HepG2 (cell line): ENCODE measurements around the gene TRAPPC1. TPM values are rescaled to one million over a fixed set of nuclear protein-coding genes. Genes with fewer than 3 reads are reported as not detected.

Experiments used
- CENPBD1 ChIP-seq: sonication (generic); formaldehyde crosslinking; IDR thresholded peaks from 2 replicates; pipeline ENCODE4 v1.8.0; 2022; ENCODE audit warnings: missing genetic modification reagents, low read depth, mild to moderate bottlenecking, borderline replicate concordance
- CSRNP1 ChIP-seq: sonication (generic); formaldehyde crosslinking; IDR thresholded peaks from 2 replicates; pipeline ENCODE4 v1.8.1; 2023; ENCODE audit warnings: mild to moderate bottlenecking, missing genetic modification reagents
- ETS1 ChIP-seq: sonication (generic); formaldehyde crosslinking; IDR thresholded peaks from 2 replicates; pipeline ENCODE4 v1.4.0; 2020; ENCODE audit warnings: missing genetic modification reagents
- HOXD1 ChIP-seq: sonication (generic); formaldehyde crosslinking; IDR thresholded peaks from 2 replicates; pipeline ENCODE4 v1.5.0; 2020; ENCODE audit warnings: missing genetic modification reagents
- IKZF4 ChIP-seq: sonication (generic); formaldehyde crosslinking; IDR thresholded peaks from 2 replicates; pipeline ENCODE4 v1.5.1; 2020; ENCODE audit warnings: borderline replicate concordance, mild to moderate bottlenecking, low read depth, missing genetic modification reagents; ENCODE audit errors: not compliant biosample characterization
- ISX ChIP-seq: sonication (generic); formaldehyde crosslinking; conservative IDR thresholded peaks from 2 replicates; pipeline ENCODE4 v1.5.0; 2020; ENCODE audit warnings: missing genetic modification reagents
- NFATC3 ChIP-seq: sonication (generic); formaldehyde crosslinking; IDR thresholded peaks from 2 replicates; pipeline ENCODE4 v1.5.1; 2020; ENCODE audit warnings: mild to moderate bottlenecking, missing genetic modification reagents
- POLR2G ChIP-seq: fragments of 200-400 bp; formaldehyde crosslinking; IDR thresholded peaks from 2 replicates; pipeline ENCODE4 v1.6.1; 2018; ENCODE audit warnings: mild to moderate bottlenecking, low read depth, low read length, moderate library complexity
- ZNF331 ChIP-seq: sonication (generic); formaldehyde crosslinking; IDR thresholded peaks from 2 replicates; pipeline ENCODE4 v1.4.0; 2020; ENCODE audit warnings: missing genetic modification reagents
- ZNF496 ChIP-seq: sonication (generic); formaldehyde crosslinking; IDR thresholded peaks from 2 replicates; pipeline ENCODE4 v1.8.1; 2023; ENCODE audit warnings: mild to moderate bottlenecking, moderate library complexity, missing genetic modification reagents; ENCODE audit not compliant: insufficient replicate concordance
- ZNF567 ChIP-seq: sonication (generic); formaldehyde crosslinking; IDR thresholded peaks from 2 replicates; pipeline ENCODE4 v1.8.1; 2023; ENCODE audit warnings: mild to moderate bottlenecking, missing genetic modification reagents, borderline replicate concordance
- ZNF589 ChIP-seq: sonication (generic); formaldehyde crosslinking; conservative IDR thresholded peaks from 2 replicates; pipeline ENCODE4 v1.8.0; 2022; ENCODE audit warnings: mild to moderate bottlenecking, moderate library complexity, missing genetic modification reagents
- ZNF616 ChIP-seq: sonication (generic); formaldehyde crosslinking; IDR thresholded peaks from 2 replicates; pipeline ENCODE4 v1.5.0; 2020; ENCODE audit warnings: low read depth, mild to moderate bottlenecking, missing genetic modification reagents
- ZNF883 ChIP-seq: sonication (generic); formaldehyde crosslinking; IDR thresholded peaks from 2 replicates; pipeline ENCODE4 v1.5.1; 2020; ENCODE audit warnings: mild to moderate bottlenecking, missing genetic modification reagents; ENCODE audit errors: not compliant biosample characterization
- polyA plus RNA-seq, 8 experiments: library from polyadenylated mRNA; depleted of rRNA in 3 of 8; stranded (reverse) in 7 of 8; unstranded in 1 of 8; fragments of >200 nt; fragmentation: Illumina TruSeq in 4 of 8; extraction: Trizol in 4 of 8; gene quantifications; 2 replicates each; pipeline versions ENCODE4 v1.2.1 to v1.2.3, GENCODE V29; 2011 to 2016; ENCODE audit warnings: low read depth in 4 of 8, missing spikeins in 1 of 8, mixed read lengths in 1 of 8; ENCODE audit not compliant: insufficient read depth in 1 of 8
- total RNA-seq, 5 experiments: library from RNA; depleted of rRNA; stranded (reverse); fragments of >200 nt; fragmentation: Illumina TruSeq; extraction: Trizol; gene quantifications; 2 replicates each; pipeline ENCODE4 v1.2.3, GENCODE V29; 2016; ENCODE audit warnings: low read depth in 1 of 5
- TF ChIP-seq, protein P1 (sequence below): sonication (generic); formaldehyde crosslinking; IDR thresholded peaks from 2 replicates; pipeline ENCODE4 v1.4.0; 2020; ENCODE audit warnings: missing genetic modification reagents
- TF ChIP-seq, protein P2 (sequence below): sonication (generic); formaldehyde crosslinking; IDR thresholded peaks from 2 replicates; pipeline ENCODE4 v1.4.0; 2020; ENCODE audit warnings: missing genetic modification reagents
- TF ChIP-seq, protein P3 (sequence below): sonication (generic); formaldehyde crosslinking; IDR thresholded peaks from 2 replicates; pipeline ENCODE4 v1.5.0; 2020; ENCODE audit warnings: mild to moderate bottlenecking, missing genetic modification reagents

The TRAPPC1 gene
- total and polyA plus RNA-seq, 2 of the 13 experiments (the other 11 are each of a cell fraction or from before 2014, with no cell fraction given) = 28.1 to 44.9 TPM

DNA sequence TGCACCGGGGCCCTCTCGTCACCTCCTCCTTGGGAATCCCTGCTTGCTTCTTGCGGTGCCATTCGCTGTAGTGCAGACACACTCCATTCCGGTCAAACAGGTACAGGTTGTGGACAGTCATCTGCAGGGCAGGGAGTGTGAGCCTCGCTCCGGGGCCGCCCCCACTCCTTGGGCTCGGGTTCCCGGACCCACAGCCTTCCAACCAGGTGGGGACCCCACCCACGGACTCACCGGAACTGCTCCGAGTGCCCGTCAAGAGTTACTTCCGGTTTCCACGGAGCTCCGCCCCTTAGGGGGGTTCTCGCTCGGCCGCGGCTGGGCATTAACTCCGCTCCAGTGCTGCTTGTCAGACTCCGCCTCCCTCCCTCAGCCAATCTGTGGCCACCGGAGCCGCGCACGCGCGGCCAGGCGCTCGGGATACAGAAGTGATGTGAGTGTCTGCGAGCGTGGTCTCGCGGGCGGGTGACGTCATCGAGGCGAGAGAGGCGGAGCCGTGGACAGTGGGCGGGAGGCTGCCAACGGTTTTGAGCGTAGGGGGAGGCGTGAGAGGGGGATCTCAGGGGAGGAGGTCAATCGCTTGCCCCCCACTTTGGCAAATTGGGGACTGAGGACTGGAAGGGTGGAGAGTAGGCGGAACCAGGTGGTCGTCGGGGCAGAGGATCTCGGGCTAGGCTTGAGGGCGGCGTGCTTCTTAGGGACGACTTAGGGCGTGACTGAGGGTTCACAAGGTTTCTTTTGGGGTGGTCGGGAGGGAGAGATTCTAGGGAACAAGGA lies at the start of gene TRAPPC1, which contains the start of gene CNTROB (continued):
- no peak for TF ChIP-seq CENPBD1 (CRISPR knock-in tag)
- TF ChIP-seq, protein P1, sequence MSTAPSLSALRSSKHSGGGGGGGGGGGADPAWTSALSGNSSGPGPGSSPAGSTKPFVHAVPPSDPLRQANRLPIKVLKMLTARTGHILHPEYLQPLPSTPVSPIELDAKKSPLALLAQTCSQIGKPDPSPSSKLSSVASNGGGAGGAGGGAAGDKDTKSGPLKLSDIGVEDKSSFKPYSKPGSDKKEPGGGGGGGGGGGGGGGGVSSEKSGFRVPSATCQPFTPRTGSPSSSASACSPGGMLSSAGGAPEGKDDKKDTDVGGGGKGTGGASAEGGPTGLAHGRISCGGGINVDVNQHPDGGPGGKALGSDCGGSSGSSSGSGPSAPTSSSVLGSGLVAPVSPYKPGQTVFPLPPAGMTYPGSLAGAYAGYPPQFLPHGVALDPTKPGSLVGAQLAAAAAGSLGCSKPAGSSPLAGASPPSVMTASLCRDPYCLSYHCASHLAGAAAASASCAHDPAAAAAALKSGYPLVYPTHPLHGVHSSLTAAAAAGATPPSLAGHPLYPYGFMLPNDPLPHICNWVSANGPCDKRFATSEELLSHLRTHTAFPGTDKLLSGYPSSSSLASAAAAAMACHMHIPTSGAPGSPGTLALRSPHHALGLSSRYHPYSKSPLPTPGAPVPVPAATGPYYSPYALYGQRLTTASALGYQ (CRISPR knock-in tag) = no peak
- no peak for TF ChIP-seq ETS1 (CRISPR knock-in tag)
- TF ChIP-seq, protein P2, sequence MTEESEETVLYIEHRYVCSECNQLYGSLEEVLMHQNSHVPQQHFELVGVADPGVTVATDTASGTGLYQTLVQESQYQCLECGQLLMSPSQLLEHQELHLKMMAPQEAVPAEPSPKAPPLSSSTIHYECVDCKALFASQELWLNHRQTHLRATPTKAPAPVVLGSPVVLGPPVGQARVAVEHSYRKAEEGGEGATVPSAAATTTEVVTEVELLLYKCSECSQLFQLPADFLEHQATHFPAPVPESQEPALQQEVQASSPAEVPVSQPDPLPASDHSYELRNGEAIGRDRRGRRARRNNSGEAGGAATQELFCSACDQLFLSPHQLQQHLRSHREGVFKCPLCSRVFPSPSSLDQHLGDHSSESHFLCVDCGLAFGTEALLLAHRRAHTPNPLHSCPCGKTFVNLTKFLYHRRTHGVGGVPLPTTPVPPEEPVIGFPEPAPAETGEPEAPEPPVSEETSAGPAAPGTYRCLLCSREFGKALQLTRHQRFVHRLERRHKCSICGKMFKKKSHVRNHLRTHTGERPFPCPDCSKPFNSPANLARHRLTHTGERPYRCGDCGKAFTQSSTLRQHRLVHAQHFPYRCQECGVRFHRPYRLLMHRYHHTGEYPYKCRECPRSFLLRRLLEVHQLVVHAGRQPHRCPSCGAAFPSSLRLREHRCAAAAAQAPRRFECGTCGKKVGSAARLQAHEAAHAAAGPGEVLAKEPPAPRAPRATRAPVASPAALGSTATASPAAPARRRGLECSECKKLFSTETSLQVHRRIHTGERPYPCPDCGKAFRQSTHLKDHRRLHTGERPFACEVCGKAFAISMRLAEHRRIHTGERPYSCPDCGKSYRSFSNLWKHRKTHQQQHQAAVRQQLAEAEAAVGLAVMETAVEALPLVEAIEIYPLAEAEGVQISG (CRISPR knock-in tag) = peak; percentile 74; the same call in 1 of the 2 replicates
- TF ChIP-seq ISX (CRISPR knock-in tag) = no peak
- TF ChIP-seq ZNF567 = no peak
- TF ChIP-seq ZNF616 (CRISPR knock-in tag) = no peak; the same call in 1 of the 2 replicates
- peak; percentile 66 for TF ChIP-seq ZNF883 (CRISPR knock-in tag)
- TF ChIP-seq IKZF4 (CRISPR knock-in tag) = no peak
- TF ChIP-seq ZNF589 = no peak
- no peak for TF ChIP-seq HOXD1 (CRISPR knock-in tag)
- TF ChIP-seq, protein P3, sequence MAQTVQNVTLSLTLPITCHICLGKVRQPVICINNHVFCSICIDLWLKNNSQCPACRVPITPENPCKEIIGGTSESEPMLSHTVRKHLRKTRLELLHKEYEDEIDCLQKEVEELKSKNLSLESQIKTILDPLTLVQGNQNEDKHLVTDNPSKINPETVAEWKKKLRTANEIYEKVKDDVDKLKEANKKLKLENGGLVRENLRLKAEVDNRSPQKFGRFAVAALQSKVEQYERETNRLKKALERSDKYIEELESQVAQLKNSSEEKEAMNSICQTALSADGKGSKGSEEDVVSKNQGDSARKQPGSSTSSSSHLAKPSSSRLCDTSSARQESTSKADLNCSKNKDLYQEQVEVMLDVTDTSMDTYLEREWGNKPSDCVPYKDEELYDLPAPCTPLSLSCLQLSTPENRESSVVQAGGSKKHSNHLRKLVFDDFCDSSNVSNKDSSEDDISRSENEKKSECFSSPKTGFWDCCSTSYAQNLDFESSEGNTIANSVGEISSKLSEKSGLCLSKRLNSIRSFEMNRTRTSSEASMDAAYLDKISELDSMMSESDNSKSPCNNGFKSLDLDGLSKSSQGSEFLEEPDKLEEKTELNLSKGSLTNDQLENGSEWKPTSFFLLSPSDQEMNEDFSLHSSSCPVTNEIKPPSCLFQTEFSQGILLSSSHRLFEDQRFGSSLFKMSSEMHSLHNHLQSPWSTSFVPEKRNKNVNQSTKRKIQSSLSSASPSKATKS = no peak
- peak; percentile 65; the same call in 1 of the 2 replicates for TF ChIP-seq CSRNP1 (CRISPR knock-in tag)
- no peak for TF ChIP-seq ZNF496 (CRISPR knock-in tag)
- peak; percentile 88 for TF ChIP-seq POLR2G
- TF ChIP-seq ZNF331 (CRISPR knock-in tag) = no peak
- no peak for TF ChIP-seq NFATC3 (CRISPR knock-in tag)
